HG03521 (cell line): ENCODE measurements around the gene ANKS1B.

Experiments used
- ATAC-seq: cut with Tn5 transposase; IDR thresholded peaks from one replicate; pipeline ENCODE4 v1.9.1; 2021; ENCODE audit warnings: mild to moderate bottlenecking, moderate library complexity; ENCODE audit not compliant: unreplicated experiment

Gene ANKS1B

GRCh38 chr12:98911396-98911795, 1073.3 kb downstream of the ANKS1B start:
- ATAC-seq = no peak

GRCh38 chr12:98909746-98910145, 1075.0 kb downstream of the ANKS1B start:
- no peak for ATAC-seq

GRCh38 chr12:98908866-98909265, 1075.9 kb downstream of the ANKS1B start:
- no peak for ATAC-seq

- no peak for ATAC-seq
These were observed 1080.9 kb downstream of the ANKS1B start for GRCh38 chr12:98903875-98904274.

- ATAC-seq = no peak
These were observed 1083.5 kb downstream of the ANKS1B start for GRCh38 chr12:98901189-98901588.

GRCh38 chr12:98896938-98897337, 1087.8 kb downstream of the ANKS1B start:
- no peak for ATAC-seq

GRCh38 chr12:98895086-98895651, 1089.6 kb downstream of the ANKS1B start:
- no peak for ATAC-seq

GRCh38 chr12:98894412-98895085, 1090.2 kb downstream of the ANKS1B start:
- ATAC-seq = no peak

GRCh38 chr12:98893675-98894411, 1090.9 kb downstream of the ANKS1B start:
- ATAC-seq = no peak

- ATAC-seq = no peak
These were observed 1091.5 kb downstream of the ANKS1B start for GRCh38 chr12:98893126-98893674.

- no peak for ATAC-seq
These were observed 1099.0 kb downstream of the ANKS1B start for GRCh38 chr12:98885778-98886177.

- ATAC-seq = no peak
These were observed 1101.5 kb downstream of the ANKS1B start for GRCh38 chr12:98883231-98883630.

- no peak for ATAC-seq
These were observed 1102.2 kb downstream of the ANKS1B start for GRCh38 chr12:98882526-98882925.

GRCh38 chr12:98873776-98874175, 1111.0 kb downstream of the ANKS1B start:
- ATAC-seq = no peak

- no peak for ATAC-seq
These were observed 1114.2 kb downstream of the ANKS1B start for GRCh38 chr12:98870504-98870903.

GRCh38 chr12:98869886-98870503, 1114.7 kb downstream of the ANKS1B start:
- ATAC-seq = no peak

- ATAC-seq = no peak
These were observed 1116.2 kb downstream of the ANKS1B start for GRCh38 chr12:98868538-98868937.

- ATAC-seq = no peak
These were observed 1116.7 kb downstream of the ANKS1B start for GRCh38 chr12:98868076-98868475.

- ATAC-seq = no peak
These were observed 1120.4 kb downstream of the ANKS1B start for GRCh38 chr12:98864363-98864762.

- ATAC-seq = no peak
These were observed 1121.6 kb downstream of the ANKS1B start for GRCh38 chr12:98863167-98863566.

GRCh38 chr12:98861251-98861650, 1123.5 kb downstream of the ANKS1B start:
- no peak for ATAC-seq
